NCI-H2196 treated with DMSO at 0.1 percent for 48 hours (cell line): ENCODE measurements around the gene A2M.

Experiments used
- DNase-seq: peaks from one replicate; lab custom pipeline; 2025; ENCODE audit not compliant: unreplicated experiment; lab: John Stamatoyannopoulos, UW

The A2M gene

DNA sequence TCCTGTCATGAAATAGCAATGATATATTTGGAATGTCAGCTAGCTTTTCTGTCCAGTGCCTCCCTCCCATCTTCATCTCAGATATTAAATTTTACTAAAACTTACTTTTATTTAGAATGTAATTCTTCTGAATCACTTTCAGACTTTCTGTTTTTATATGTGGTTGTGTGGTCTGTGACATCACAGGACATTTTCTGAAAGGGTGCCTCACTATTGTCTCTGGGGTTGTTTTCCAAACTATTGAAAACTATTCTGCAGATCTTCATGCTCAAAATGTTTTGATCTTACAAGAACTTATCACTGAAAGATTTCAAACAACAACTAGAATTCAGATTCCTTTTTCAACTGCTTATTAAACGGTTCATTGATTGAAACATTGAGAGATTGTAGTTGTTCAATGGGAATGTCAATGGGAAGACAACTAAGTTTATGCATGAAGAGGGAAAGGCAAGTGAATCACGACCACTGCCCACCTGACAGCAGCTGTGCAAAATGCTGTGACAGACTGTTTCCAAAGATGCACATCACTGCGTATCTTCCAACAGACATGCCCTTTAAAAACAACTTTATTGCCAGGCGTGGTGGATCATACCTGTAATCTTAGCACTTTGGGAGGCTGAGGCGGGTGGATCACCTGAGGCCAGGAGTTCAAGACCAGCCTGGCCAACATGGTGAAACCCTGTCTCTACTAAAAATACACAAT lies 75.1 kb downstream of the A2M start:
- DNase-seq: no peak

DNA sequence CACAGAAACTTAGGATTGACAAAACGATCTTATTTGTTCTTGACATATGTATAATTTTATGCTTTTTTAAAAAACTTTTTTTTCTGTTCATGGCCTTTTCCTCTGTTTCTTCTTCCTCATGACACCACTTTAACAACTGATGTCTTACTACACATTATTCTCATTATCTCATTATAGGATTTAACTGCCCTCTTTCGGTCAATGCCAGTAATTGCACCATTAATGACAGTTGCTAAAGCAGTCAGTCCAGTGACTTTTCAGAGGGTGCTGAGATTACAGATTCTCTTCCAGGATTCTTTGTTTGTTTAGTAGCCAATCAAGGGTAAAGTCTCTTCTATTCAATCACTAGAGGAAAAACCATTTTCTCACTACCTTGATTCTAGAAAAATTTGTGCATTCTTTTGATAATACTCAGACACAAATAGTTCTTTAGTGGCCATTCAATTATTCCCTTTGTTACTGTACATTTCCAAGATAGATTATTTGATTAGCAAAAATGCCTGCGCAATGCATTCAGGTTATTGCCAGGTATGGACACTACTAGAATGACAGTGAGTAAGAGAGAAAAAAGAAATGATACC lies 76.2 kb downstream of the A2M start:
- no peak for DNase-seq

DNA sequence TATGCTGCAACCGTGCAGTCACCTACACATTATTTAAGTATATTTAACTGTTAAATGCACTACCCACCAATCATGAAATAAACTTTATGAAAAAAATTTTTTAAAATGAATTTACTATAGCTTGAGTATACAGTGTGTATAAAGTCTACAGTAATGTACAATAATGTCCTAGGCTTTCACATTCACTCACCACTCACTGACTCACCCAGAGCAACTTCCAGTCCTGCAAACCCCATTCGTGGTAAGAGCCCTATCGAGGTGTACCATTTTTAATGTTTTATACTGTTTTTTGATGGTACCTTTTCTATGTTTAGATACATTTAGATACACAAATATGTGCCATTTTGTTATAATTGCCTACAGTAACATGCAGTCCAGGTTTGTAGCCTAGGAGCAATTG lies 78.3 kb downstream of the A2M start:
- DNase-seq: no peak

DNA sequence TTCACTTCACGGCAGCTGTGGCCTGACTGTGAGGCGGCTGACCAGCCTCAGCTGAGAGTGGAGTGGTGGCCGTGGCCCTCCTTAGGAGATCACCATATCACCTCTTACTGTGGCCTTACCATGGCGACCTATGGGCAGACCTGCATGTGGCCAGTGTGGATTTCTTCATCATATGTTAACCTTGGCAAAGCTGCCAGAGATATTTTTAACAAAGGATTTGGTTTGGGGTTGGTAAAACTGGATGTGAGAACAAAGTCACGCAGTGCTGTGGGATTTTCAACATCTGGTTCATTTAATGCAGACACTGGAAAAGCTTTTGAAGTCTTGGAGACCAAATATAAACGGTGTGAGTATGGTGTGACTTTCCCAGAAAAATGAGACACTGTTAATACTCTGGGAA lies 79.5 kb downstream of the A2M start:
- DNase-seq: no peak

DNA sequence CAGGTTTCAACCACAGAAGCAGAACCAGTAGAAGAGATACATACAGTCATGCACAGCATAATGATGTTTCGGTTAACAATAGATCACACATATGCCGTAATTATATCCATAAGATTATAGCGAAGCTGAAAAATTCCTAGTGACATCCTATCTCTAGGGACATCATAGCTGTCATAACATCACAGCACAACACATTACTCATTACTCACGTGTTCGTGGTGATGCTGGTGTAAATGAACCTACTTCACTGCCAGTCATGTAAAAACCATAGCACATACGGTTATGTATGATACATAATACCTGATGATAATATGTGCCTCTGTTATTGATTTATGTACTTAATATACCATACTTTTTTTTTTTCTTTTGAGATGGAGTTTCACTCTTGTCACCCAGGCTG lies 81.6 kb downstream of the A2M start:
- no peak for DNase-seq

DNA sequence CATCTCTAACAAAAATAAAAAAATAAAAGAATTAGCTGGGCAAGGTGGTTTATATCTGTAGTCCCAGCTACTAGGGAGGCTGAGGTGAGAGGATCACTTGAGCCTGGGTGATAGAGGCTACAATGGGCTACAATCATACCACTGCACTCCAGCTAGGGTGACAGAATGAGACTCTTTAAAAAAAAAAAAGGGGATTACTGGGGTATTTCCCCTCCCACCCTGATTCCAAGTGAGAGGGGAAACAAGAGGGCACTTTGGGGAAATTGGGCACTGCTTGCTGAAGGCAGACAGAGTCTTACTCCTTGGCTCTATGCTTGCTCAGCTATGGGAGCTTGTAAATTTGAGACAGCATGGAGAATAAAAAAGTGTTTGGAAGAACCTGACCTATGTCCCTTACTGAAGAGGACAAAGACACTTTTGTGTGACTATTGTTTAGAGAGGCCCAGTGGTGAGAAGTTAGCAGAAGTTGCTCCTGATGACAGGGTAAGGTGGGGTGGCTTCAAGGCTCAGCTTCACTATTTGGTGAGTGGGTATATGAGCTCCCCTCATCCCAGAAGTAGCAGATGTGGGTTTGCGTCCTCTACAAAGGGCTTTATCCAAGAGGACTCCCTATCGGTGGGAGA lies 82.3 kb downstream of the A2M start:
- DNase-seq: no peak

DNA sequence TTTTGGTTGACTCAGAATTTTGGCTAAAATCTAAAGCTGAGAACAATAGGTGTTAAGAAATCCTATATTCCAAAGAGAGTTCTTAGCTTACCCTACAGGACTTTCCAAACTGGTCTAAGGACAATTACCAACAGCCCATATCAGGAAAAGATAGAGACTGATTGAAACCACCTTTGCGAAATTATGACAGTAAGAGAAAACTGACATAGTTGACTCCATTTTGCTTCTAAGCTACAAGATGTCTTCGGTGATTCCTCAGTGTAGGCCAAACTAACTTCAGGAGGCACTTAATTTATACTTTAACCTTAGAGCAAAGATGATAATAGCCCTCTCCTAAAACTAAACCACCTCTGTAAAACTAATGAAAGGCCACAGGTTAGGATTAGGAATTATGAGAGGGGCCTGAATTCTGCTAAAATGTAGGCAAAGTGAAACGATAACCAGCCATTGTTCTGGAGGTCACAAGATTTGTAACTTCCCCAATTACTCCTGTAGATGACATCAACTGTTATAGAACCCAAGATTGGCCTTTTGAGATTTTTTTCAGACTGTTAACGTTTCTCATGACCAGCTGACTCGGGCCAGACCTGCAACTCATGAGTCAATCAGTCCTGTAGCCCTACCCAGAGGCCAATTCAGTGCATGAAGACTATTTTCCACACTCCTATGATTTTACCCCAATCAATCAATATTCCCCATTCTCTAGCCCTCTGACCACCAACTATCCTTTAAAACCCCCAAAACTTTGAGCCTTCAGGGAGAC lies 83.3 kb downstream of the A2M start:
- no peak for DNase-seq

DNA sequence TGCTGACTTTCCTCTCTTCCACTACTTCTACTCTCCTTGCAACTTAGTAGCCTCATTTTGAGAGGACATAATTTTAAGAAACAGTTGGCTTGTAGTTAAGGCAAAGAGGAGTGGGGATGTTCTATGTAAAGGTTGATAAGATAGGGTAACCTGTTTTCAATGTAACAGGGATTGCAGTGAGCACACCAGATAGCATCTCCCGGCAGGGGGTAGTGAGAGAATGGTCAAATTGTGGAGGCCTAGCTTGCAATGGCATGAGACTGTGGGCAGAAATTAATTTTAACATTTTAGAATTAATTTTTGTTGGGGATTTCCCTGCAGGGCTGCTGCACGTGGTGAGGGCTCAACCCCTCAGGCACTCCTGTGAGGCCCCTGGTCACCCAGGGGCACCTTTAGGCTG lies 84.9 kb downstream of the A2M start:
- no peak for DNase-seq

DNA sequence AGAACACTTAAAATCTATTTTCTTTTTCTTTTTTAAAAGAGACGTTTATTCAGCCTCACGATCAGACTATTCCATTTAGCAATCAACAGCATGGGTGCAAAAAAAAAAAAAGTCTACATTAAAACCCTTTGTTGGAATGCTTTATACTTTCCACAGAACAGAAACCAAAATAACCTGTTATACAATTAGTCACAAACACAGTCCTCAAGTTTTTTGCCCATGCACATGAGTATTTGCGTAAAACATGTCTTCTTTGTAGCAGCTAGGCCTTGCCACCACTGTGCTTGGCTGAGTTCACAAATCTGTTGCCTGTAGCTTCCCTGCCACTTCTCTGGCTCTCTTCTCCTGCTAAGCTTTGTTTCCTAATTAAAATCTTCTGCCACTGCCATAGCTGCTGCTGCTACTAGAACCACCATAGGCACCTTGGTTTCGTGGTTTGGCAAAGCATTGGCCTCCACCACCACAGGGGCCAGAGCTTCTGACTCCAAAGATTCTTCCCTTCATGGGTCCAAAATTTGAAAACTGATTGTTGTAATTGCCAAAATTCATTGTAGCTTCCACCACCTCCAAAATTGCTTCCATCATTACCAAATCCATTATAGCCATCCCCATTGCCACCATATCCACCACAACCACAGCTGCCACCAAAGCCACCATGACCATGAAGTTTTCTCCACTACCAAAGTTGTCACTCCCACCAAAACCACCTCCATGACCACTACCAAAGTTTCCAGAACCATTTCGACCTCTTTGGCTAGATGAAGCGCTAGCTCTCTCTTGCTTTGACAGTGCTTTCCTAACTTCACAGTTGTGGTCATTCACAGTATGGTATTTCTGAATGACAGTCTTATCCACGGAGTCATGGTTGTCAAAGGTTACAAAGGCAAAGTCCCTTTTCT lies 88.3 kb downstream of the A2M start:
- no peak for DNase-seq

DNA sequence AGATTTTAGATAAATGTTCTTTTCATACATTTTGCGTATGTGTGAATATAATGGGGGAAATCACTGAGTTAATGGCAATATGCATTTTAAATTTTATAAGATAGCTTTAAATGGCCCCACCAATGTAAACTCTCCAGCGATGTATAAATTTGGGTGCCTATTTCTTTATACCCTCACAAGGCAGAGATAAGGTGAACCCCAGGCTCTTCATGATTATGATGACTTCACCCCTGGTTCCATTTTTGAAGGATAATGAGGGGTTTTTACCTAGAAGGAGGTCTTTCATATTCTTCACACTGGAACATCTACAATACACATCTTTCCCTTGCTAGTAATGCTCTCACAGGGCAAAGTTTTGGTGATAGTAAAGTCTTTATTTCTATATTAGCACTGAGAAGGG lies 91.2 kb downstream of the A2M start:
- no peak for DNase-seq

DNA sequence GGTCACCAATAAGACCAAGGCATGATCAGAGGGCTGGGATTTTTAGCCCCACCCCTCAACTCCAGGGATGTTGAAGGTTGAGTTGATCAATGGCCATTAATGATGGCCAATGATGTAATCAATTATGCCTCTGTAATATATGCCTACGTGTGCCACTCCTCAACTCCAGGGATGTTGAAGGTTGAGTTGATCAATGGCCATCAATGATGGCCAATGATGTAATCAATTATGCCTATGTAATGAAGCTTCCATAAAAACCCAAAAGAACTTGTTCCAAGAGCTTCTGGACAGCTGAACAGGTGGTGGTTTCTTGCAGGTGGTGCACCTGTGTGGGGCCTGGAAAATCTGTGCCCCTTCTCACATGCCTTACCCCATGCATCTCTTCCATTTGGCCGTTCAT lies 93.1 kb downstream of the A2M start:
- no peak for DNase-seq
